Stimulated activated effector memory CD8-positive, alpha-beta T cell treated with anti-CD3 and anti-CD28 coated beads, Interleukin-12 subunit alpha, Interleukin-12 subunit beta, amount 100 ng/mL, for 72 hours (primary cell): Measurements from ENCODE around the gene ZFAND2B.
A peak's percentile ranks its signal among the peaks of the same experiment; 100 is the strongest.
"Not testable (repeated sequence)": the region's sequence is repeated elsewhere in the genome, so short reads cannot be mapped to it uniquely, and the experiment has no call there.

Experiments used
- ATAC-seq: fragments of 150-1000 bp; cut with Tn5 transposase; 2 replicates; pipeline ENCODE4 v1.10.0; 2021
- DNase-seq, 2 donors: peaks; one replicate each; pipeline ENCODE4 v3.0.0; 2021 to 2022; ENCODE audit warnings: low spot score in 2 of 2
- H3K27ac Mint-ChIP-seq: one replicate; pipeline ENCODE4 v1.8.0; 2022; ENCODE audit warnings: mild to moderate bottlenecking, mixed read lengths
- H3K36me3 Mint-ChIP-seq: one replicate; pipeline ENCODE4 v1.8.0; 2022; ENCODE audit warnings: mild to moderate bottlenecking, mixed read lengths
- H3K4me1 Mint-ChIP-seq: one replicate; pipeline ENCODE4 v1.8.0; 2022; ENCODE audit warnings: mixed read lengths
- H3K4me3 Mint-ChIP-seq: one replicate; pipeline ENCODE4 v1.8.0; 2022; ENCODE audit warnings: mild to moderate bottlenecking, mixed read lengths
- H3K9me3 Mint-ChIP-seq: one replicate; pipeline ENCODE4 v1.8.0; 2022; ENCODE audit warnings: mixed read lengths

The ZFAND2B gene

DNA sequence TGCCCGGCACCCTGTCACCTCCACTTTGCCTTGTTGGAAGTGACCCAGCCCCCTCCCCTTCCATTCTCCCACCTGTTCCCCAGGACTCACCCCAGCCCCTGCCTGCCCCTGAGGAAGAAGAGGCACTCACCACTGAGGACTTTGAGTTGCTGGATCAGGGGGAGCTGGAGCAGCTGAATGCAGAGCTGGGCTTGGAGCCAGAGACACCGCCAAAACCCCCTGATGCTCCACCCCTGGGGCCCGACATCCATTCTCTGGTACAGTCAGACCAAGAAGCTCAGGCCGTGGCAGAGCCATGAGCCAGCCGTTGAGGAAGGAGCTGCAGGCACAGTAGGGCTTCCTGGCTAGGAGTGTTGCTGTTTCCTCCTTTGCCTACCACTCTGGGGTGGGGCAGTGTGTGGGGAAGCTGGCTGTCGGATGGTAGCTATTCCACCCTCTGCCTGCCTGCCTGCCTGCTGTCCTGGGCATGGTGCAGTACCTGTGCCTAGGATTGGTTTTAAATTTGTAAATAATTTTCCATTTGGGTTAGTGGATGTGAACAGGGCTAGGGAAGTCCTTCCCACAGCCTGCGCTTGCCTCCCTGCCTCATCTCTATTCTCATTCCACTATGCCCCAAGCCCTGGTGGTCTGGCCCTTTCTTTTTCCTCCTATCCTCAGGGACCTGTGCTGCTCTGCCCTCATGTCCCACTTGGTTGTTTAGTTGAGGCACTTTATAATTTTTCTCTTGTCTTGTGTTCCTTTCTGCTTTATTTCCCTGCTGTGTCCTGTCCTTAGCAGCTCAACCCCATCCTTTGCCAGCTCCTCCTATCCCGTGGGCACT lies 24.0 kb upstream of the ZFAND2B start:
- no peaks in the 10 kb centered on the region for H3K9me3 Mint-ChIP-seq
- peak overlapping the region; percentile 99 for H3K27ac Mint-ChIP-seq
- no peak for ATAC-seq
- H3K4me3 Mint-ChIP-seq = no peak overlapping the region
- H3K4me1 Mint-ChIP-seq = peaks cover 50% of the 10 kb centered on the region
- peaks cover 81% of the 10 kb centered on the region for H3K36me3 Mint-ChIP-seq
- no peak for DNase-seq

DNA sequence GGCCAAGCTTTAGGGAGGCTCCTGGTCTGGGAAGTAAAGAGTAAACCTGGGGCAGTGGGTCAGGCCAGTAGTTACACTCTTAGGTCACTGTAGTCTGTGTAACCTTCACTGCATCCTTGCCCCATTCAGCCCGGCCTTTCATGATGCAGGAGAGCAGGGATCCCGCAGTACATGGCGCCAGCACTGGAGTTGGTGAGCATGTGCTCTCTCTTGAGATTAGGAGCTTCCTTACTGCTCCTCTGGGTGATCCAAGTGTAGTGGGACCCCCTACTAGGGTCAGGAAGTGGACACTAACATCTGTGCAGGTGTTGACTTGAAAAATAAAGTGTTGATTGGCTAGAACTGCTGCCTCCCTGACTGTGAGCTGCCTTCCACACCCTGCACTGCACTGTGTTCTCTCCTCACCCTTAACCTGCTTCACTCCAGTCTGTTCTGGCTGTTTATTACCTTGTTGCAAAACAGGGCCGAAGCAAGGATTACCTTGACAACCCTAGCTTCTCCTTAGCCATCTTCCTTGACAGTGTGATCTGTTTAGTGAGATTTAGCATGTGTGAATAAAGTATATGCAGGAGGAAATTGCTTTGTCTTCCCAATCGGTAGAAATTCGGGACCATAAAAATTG lies 23.3 kb upstream of the ZFAND2B start:
- H3K4me3 Mint-ChIP-seq = no peak overlapping the region
- H3K27ac Mint-ChIP-seq = peak overlapping the region; percentile 99

DNA sequence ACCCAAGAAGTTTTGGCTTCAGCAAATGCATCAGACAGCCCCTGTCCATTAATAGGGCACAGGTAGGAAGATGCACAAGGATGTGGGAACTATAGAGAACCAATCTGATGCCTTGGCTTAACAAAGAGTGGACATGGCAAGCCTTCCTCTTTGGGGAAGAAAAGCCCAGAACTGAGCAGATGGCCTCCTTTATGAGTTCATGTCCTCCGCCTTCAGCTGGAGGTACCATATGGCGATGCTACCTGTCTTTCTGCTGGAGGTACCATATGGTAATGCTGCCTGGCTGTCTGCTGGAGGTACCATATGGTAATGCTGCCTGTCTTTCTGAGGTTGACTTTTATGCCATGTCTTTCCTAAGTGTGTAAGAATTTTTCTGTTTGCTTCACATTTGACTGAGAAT lies 22.5 kb upstream of the ZFAND2B start:
- DNase-seq (no peak), ATAC-seq (no peak)
- Mint-ChIP-seq H3K4me1 (peaks cover 43% of the 10 kb centered on the region), H3K9me3 (no peaks in the 10 kb centered on the region), H3K4me3 (no peak overlapping the region), H3K36me3 (peaks cover 69% of the 10 kb centered on the region), H3K27ac (no peak overlapping the region)

More for the DNA sequence above, 23.3 kb upstream of the ZFAND2B start:
- Mint-ChIP-seq H3K36me3 (peaks cover 77% of the 10 kb centered on the region), H3K4me1 (peaks cover 49% of the 10 kb centered on the region), H3K9me3 (no peaks in the 10 kb centered on the region)
- no peak for DNase-seq
- no peak for ATAC-seq

DNA sequence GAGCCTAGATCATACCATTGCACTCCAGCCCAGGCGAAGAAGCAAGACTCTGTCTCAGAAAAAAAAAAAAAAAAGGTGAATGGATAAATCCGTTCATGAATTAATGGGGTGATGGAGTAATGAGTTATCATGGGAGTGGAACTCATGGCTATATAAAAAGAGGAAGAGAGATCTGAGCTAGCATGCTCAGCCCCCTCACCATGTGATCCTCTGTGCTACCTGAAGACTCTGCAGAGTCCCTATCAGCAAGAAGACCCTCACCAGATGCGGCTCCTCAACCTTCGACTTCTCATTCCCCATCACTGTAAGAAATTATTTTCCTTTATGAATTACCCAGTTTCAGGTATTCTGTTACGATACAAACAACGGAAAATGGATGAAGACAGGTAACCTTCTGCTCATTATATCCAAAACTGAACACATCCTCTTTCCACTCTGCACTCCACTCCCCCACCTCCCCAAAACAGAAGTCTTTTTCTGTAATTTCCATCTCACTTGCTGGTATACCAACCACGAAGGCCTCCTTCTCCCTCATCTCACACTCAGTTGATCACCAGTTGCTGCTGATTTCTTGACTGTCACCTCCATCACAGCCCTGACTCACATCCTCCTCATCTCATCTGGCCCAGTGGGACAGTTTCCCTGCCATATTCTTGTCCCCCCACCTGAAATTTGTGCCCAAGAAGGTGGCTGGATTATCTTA lies 19.7 kb upstream of the ZFAND2B start:
- ATAC-seq (peak; percentile 94), DNase-seq (no peak)
- Mint-ChIP-seq H3K4me3 (peak overlapping the region; percentile 2), H3K36me3 (peaks cover 44% of the 10 kb centered on the region), H3K9me3 (no peaks in the 10 kb centered on the region), H3K27ac (peak overlapping the region; percentile 58), H3K4me1 (peaks cover 22% of the 10 kb centered on the region)

DNA sequence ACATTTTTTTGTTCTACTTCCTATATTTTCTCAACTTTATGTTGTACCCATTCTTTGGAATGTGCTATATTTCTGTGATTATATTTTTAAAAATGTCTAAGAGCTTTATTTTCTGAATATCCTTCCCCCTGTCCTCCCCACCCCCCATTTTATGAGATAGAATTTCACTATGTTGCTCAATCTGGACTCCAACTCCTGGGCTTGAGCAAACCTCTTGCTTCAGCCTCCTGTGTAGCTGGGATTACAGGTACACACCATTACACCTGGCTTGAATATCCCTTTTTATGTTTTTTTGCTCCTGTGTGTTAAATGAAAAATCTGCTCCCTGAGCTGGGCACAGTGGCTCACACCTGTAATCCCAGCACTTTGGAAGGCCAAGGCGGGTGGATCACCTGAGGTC lies 9.2 kb upstream of the ZFAND2B start:
- H3K36me3 Mint-ChIP-seq = no peaks in the 10 kb centered on the region
- no peak overlapping the region for H3K4me3 Mint-ChIP-seq
- H3K9me3 Mint-ChIP-seq = no peaks in the 10 kb centered on the region
- peaks cover 19% of the 10 kb centered on the region for H3K4me1 Mint-ChIP-seq
- DNase-seq (no peak), ATAC-seq (no peak)
- no peak overlapping the region for H3K27ac Mint-ChIP-seq

DNA sequence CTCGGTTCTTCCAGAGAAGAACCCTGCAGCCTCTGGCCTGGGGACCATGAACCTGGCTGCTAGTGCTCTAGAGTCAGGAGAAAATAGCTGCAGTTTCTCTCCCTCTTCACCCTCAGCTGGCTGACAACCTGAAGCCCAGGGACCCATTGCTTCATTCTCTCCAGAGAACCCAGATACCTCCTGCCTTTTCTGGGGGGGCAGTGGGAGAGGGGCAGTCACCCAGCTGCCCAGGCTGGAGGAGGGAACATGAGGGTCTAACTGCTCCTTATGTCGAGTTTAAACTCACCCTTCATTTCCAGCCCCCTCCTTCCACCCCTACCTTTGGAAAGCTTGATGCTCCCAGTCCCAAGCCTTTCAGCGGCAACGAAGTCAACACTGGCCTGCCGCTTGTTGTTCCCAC lies 7.6 kb upstream of the ZFAND2B start:
- Mint-ChIP-seq H3K9me3 (no peaks in the 10 kb centered on the region), H3K27ac (peak overlapping the region; percentile 3), H3K4me1 (peaks cover 19% of the 10 kb centered on the region), H3K4me3 (peak overlapping the region; percentile 71), H3K36me3 (no peaks in the 10 kb centered on the region)
- DNase-seq = no peak
- ATAC-seq = no peak

DNA sequence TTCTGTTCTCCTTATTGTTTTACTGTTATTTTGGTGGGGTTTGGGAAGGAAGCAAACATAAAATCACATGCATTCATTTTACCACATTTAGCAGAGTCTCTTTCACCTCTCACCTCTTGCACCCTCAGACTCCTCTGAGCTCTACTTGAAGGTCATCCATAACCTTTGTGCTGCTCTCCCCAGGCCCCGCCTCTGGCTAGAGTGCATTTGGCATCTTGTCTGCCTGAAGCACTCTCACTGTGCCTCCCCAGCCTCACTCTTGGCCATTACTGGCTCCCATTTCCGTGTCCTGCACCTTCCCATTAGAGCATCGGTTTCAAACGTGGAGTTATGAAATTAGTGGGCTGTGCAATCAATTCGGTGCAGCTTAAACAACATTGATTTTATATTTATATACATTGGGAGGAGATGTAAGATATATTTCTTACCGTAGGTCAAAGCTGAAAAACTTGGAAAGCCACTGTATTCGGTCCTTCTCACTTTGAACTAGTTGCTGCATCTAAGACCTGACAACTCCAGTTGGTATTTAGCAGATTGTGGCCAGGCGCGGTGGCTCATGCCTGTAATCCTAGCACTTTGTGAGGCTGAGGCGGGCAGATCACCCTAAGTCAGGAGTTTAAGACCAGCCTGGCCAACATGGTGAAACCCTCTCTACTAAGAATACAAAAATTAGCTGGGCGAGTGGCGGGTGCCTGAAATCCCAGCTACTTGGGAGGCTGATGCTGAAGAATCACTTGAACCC lies 6.9 kb upstream of the ZFAND2B start:
- Mint-ChIP-seq H3K4me1 (peaks cover 19% of the 10 kb centered on the region), H3K36me3 (no peaks in the 10 kb centered on the region), H3K4me3 (peak overlapping the region; percentile 71), H3K9me3 (peaks cover 2% of the 10 kb centered on the region), H3K27ac (peak overlapping the region; percentile 3)
- no peak for ATAC-seq
- DNase-seq = no peak

DNA sequence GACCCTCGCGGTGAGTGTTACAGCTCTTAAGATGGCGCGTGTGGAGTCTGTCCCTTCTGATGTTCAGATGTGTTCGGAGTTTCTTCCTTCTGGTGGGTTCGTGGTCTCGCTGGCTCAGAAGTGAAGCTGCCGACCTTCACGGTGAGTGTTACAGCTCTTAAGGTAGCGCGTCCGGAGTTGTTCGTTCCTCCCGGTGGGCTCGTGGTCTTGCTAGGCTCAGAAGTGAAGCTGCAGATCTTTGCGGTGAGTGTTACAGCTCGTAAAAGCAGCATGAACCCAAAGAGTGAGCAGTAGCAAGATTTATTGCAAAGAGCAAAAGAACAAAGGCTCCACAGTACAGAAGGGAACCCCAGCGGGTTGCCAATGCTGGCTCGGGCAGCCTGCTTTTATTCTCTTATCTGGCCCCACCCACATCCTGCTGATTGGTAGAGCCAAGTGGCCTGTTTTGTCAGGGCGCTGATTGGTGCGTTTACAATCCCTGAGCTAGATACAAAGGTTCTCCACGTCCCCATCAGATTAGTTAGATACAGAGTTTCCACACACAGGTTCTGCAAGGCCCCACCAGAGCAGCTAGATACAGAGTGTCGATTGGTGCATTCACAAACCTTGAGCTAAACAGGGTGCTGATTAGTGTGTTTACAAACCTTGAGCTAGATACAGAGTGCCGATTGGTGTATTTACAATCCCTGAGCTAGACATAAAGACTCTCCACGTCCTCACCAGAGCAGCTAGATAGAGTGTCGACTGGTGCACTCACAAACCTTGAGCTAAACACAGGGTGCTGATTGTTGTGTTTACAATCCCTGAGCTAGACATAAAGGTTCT lies 5.9 kb upstream of the ZFAND2B start:
- ATAC-seq, H3K9me3 Mint-ChIP-seq, H3K36me3 Mint-ChIP-seq: not testable (repeated sequence)
- Mint-ChIP-seq H3K4me1 (peaks cover 19% of the 10 kb centered on the region), H3K4me3 (peak overlapping the region; percentile 71), H3K27ac (peak overlapping the region; percentile 93)
- DNase-seq = peak in 1 of 2 donors; percentile 71

DNA sequence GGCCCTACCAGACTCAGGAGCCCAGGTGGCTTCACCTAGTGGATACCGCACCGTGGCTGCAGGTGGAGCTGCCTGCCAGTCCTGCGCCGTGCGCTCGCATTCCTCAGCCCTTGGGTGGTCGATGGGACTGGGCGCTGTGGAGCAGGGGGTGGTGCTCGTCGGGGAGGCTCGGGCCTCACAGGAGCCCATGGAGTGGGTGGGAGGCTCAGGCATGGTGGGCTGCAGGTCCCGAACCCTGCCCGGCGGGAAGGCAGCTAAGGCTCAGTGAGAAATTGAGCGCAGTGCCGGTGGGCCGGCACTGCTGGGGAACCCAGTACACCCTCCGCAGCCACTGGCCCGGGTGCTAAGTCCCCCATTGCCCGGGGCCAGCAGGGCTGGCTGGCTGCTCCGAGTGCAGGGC lies 5.3 kb upstream of the ZFAND2B start:
- H3K9me3 Mint-ChIP-seq, DNase-seq, H3K36me3 Mint-ChIP-seq, H3K27ac Mint-ChIP-seq, H3K4me3 Mint-ChIP-seq, ATAC-seq: not testable (repeated sequence)
- H3K4me1 Mint-ChIP-seq = peaks cover 19% of the 10 kb centered on the region

DNA sequence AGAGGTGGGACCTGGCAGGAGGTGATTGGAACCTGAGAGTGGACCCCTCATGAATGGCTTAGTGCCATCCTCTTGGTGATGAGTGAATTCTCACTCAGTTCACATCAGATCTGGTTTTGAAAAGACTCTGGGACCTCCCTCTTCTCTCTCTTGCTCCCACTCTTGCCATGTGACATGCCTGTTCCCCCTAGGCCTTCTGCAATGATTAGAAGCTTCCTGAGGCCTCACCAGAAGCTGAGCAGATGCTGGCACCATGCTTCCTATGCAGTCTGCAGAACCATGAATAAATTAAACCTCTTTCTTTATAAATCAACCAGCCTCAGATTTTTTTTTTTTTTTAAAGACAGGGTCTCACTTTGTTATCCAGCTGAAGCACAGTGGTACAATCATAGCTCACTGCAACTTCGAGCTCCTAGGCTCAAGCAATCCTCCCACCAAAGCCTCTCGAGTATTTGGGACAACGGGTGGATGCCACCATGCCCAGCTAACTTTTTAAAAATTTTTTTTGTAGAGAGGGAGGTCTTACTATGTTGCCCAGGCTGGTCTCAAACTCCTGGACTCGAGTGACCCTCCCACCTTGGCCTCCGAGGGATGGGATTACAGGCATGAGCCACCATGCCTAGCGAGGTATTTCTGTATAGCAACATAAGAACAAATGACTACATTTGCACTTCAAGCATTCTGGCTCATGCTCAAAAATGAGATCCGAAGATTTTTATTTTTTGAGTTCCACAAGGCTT lies 2.0 kb upstream of the ZFAND2B start:
- Mint-ChIP-seq H3K27ac (no peak overlapping the region), H3K36me3 (peaks cover 22% of the 10 kb centered on the region), H3K4me1 (peaks cover 32% of the 10 kb centered on the region), H3K9me3 (peaks cover 2% of the 10 kb centered on the region), H3K4me3 (peak overlapping the region; percentile 78)
- ATAC-seq = no peak
- no peak for DNase-seq

DNA sequence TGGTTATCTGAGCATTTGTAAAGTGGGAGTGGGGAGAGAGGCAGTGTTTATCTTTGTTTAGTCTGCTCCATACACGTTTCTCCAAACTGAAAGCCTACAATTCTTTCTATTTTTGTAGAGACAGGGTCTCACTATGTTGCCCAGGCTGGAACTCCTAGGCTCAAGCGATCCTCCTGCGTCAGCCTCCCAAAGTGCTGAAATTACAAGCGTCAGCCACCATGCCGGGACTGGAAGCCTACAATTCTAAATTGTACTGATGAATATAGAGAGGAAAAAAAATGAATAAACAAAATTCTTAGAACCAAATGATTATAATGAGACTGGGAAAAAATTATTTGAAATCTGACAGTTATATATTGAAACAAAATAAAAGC lies 1.4 kb upstream of the ZFAND2B start:
- Mint-ChIP-seq H3K27ac (no peak overlapping the region), H3K4me1 (peaks cover 34% of the 10 kb centered on the region)

DNA sequence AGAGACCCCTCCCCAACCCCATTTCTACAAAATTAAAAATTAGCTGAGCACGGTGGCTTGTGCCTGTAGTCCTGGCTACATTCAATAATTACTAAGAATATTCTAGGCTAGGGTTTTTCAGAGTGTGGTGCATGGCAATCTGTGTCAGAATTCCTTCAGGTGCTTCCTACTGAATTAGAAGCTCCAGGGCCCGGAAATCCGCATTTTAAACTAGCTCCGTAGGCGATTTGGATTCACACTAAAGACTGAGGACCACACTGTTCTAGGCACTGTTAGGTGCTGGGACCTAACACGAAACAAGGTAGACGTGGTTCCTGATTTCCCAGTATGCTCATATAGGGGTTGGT lies 628 bp upstream of the ZFAND2B start:
- Mint-ChIP-seq H3K27ac (peak overlapping the region; percentile 91), H3K9me3 (peaks cover 2% of the 10 kb centered on the region), H3K4me3 (peak overlapping the region; percentile 78), H3K4me1 (peaks cover 29% of the 10 kb centered on the region), H3K36me3 (peaks cover 35% of the 10 kb centered on the region)
- no peak for DNase-seq
- ATAC-seq = no peak

More for the DNA sequence above, 1.4 kb upstream of the ZFAND2B start:
- Mint-ChIP-seq H3K9me3 (peaks cover 2% of the 10 kb centered on the region), H3K4me3 (peak overlapping the region; percentile 78), H3K36me3 (peaks cover 27% of the 10 kb centered on the region)
- DNase-seq (no peak), ATAC-seq (no peak)

DNA sequence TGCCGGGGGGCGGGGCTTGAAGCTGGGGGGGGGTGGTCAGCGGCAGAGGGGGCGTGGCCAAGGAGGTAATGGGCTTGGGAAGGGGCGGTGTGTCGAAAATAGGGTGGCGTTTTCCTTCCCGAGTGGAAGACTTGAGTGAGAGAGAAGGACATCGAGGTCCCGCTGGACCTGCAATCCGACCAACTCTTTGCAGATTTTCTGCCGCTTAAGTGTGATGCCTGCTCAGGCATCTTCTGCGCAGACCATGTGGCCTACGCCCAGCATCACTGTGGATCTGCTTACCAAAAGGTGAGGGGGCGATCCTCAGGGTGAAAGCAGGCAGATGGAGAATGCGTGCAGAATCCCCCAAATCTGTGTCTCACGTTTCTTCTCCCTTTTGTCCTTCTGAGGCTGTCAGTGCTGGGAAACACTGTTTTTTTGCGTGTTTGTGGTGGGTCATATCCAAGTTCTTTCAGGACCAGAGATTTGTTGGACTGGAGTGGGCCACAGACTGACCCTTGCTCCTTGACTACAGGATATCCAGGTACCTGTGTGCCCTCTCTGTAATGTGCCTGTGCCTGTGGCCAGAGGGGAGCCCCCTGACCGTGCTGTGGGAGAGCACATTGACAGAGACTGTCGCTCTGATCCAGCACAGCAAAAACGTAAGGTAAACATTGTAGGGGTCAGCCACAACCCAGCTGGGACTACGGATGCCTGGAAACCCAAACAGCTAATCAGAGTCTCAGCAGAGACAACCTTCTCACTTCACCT lies 727 bp downstream of the ZFAND2B start:
- H3K9me3 Mint-ChIP-seq = peaks cover 2% of the 10 kb centered on the region
- peaks cover 34% of the 10 kb centered on the region for H3K4me1 Mint-ChIP-seq
- H3K4me3 Mint-ChIP-seq = peak overlapping the region; percentile 78
- ATAC-seq (peak; percentile 0), DNase-seq (no peak)
- H3K27ac Mint-ChIP-seq = no peak overlapping the region
- peaks cover 48% of the 10 kb centered on the region for H3K36me3 Mint-ChIP-seq
